ENCODE results near the gene NRDE2. TPM values are rescaled to one million over a fixed set of nuclear protein-coding genes. Genes with fewer than 3 reads are reported as not detected.

The NRDE2 gene
- total and polyA plus RNA-seq, 2 of the 4 experiments (the other 2 are of a cell fraction): 4.5 to 9.3 TPM

GRCh38 chr14:90374813-90375212 lies 43.1 kb upstream of the NRDE2 start:
- intact Hi-C loops (cut with micrococcal nuclease): no loop called here

More at GRCh38 chr14:90374813-90375212, 43.1 kb upstream of the NRDE2 start:
- ChIA-PET CTCF (interaction anchor here (0.6 kb wide), 2 partner anchors 25 to 345 kb away, joined by 3 to 4 read pairs; no protein-coding TSS in a partner anchor), POLR2A (ENCODE audit: unreplicated experiment) (interaction anchor here (0.6 kb wide), 1 partner anchor 20 kb away, joined by 4 read pairs; no protein-coding TSS in a partner anchor)
- H3K9ac ChIP-seq (ENCODE audit: low read depth, low read length): no peak overlapping the region
- no peaks in the 10 kb centered on the region for H3K9me1 ChIP-seq (ENCODE audit: insufficient read depth, low read length)
- no peak for TF ChIP-seq NFE2L2 (IDR thresholded peaks at IDR 0.05; ENCODE audit: low read depth, low read length)
- H3K56ac ChIP-seq (ENCODE audit: extremely low read depth, insufficient read depth, low read length): no peak overlapping the region
- H2AK5ac ChIP-seq (ENCODE audit: low read depth, low read length): no peak overlapping the region
- H3K4me1 ChIP-seq (ENCODE audit: control insufficient read depth, insufficient read depth, low read length): no peaks in the 10 kb centered on the region
- H3K36me3 ChIP-seq (ENCODE audit: control insufficient read depth, insufficient read depth, low read length): no peaks in the 10 kb centered on the region
- H3K23ac ChIP-seq (ENCODE audit: low read depth, low read length): no peak overlapping the region
- no peak overlapping the region for H2BK15ac ChIP-seq (ENCODE audit: low read depth, low read length)
- in situ Hi-C loops (cut with MboI; ENCODE audit: low sequenced_read_pairs): loop anchor here (25.0 kb wide), 1 partner anchor 787 kb away; no protein-coding TSS in a partner anchor
- H2BK5ac ChIP-seq (ENCODE audit: low read depth, low read length, poor library complexity, severe bottlenecking): no peak overlapping the region
- BruUV-seq (replicated peaks): no TSS peak
- H2BK120ac ChIP-seq (ENCODE audit: low read depth, low read length): no peak overlapping the region
- H3K18ac ChIP-seq (ENCODE audit: low read depth, low read length): no peak overlapping the region
- dilution Hi-C loops (cut with HindIII; ENCODE audit: low sequenced_read_pairs, unreplicated experiment): no loop called here
- H2AK9ac ChIP-seq (replicated peaks; ENCODE audit: low read depth, low read length, poor library complexity): no peak overlapping the region
- no peak overlapping the region for H4K5ac ChIP-seq (ENCODE audit: low read depth, low read length)
- no peak overlapping the region for H2BK20ac ChIP-seq (ENCODE audit: low read depth, low read length)
- no peak overlapping the region for H3K4ac ChIP-seq (ENCODE audit: low read depth, low read length)
- WGBS, 2 experiments (ENCODE audit: extremely low coverage in 2 of 2, insufficient read length in 1 of 2): no CpG with 5 or more reads among the region's 4 CpGs
- no peak overlapping the region for H4K8ac ChIP-seq (ENCODE audit: low read depth in 2 of 2, low read length in 2 of 2)
- no peaks in the 10 kb centered on the region for H4K20me1 ChIP-seq (ENCODE audit: insufficient read depth, low read length)
- DNase-seq: no peak
- no peak overlapping the region for H3K27ac ChIP-seq (ENCODE audit: insufficient read depth, low read length)
- H3K79me1 ChIP-seq (ENCODE audit: low read depth in 1 of 2, low read length in 2 of 2): no peaks in the 10 kb centered on the region
- H4K91ac ChIP-seq (ENCODE audit: insufficient read depth, low read depth, low read length): no peak overlapping the region
- ATAC-seq (ENCODE audit: low read depth): no peak
- H3K4me2 ChIP-seq (ENCODE audit: low read depth, low read length): no peak overlapping the region
- no peaks in the 10 kb centered on the region for H3K27me3 ChIP-seq (ENCODE audit: control insufficient read depth, insufficient read depth, low read length)
- no peaks in the 10 kb centered on the region for H3K9me3 ChIP-seq (ENCODE audit: control insufficient read depth, insufficient read depth, low read length)
- no peak overlapping the region for H2AFZ ChIP-seq (replicated peaks; ENCODE audit: low read length, poor library complexity)
- H3K14ac ChIP-seq (replicated peaks; ENCODE audit: low read depth, low read length): no peak overlapping the region
- H3K4me3 ChIP-seq (ENCODE audit: insufficient read depth, low read depth, low read length): no peak overlapping the region

Measured in IMR-90 (cell line).